ENCODE data around the gene HYKK.
"Not testable (repeated sequence)": the region's sequence is repeated elsewhere in the genome, so short reads cannot be mapped to it uniquely, and the experiment has no call there.

Gene HYKK, protein sequence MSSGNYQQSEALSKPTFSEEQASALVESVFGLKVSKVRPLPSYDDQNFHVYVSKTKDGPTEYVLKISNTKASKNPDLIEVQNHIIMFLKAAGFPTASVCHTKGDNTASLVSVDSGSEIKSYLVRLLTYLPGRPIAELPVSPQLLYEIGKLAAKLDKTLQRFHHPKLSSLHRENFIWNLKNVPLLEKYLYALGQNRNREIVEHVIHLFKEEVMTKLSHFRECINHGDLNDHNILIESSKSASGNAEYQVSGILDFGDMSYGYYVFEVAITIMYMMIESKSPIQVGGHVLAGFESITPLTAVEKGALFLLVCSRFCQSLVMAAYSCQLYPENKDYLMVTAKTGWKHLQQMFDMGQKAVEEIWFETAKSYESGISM

GRCh38 chr15:78506971-78507830 is at the start of gene HYKK:
Gene HYKK (plus strand): TSS chr15:78507577. CDS start chr15:78513089, 5,512 bp downstream.
- peak; percentile 75 for DNase-seq

- DNase-seq = no peak
Observed at GRCh38 chr15:78460737-78461136, 46.6 kb upstream of the HYKK start.

DNA sequence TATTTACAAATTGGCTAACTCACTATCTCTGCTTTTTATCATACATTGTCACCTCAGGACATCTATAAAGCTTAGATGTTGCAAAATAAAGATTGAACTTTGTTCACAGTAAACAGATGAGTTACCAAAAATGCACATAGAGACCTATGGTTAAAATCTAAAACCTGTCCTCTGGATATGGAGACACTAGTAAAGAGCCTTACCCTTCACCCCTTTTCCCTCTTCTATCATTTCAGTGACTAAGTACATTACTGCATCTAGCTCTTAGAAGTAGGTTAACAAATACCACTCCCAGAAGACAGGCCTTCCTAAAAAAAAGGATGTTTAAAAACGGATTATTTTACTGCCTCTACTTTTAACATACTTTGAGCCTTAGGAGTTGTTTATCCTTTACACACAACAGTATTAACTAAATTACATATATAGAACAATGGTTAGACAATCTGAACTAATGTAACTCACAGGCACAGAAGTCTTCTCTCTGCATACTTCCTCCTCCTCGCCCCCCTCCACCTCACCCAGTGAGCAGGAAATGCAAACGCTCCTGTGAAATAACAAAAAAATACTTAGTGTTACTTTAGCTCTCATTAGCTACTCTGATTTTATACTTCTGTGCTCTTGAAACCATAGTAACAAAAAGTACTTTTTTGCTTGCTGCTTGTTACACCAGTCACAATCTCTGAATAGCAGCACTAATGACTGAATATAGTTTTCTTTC is 46.0 kb upstream of the HYKK start:
- DNase-seq = no peak

DNA sequence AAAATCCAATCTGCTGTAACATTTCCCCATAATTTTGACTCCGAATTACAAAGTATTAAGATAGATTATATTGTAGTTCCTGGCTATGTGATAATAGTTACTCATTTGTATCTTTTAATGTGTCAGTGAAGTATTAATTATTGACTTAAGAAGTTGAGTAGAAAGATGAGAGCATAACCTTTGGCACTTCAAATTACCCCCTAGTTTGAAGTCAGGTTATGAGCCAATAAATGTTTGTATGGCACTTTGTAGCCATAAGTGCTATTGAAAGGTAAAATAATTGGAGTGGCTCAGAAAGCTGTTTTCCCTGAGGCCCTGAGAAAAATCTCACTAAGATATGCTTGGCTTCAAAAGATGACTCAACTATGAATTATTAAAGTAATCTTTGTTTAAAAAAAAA is 38.3 kb upstream of the HYKK start:
- no peak for DNase-seq

DNA sequence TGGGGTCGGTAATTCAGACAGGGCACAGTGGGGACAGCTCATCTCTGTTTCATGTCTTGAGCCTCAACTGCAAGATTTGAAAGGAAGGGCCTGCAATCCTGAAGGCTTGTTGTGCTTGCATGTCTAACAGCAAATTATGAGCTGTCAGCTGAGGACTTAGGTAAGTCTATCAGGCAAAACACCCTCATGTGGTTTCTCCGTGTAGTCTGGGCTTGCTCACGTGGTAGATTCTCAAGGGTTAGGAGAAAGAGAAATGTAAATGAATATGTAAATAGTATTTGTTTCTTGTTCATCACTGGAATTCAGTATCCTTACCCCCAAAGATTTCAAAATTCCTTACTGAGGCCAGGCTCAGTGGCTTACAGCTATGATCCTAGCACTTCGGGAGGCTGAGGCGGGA is 30.1 kb upstream of the HYKK start:
- DNase-seq = no peak

DNA sequence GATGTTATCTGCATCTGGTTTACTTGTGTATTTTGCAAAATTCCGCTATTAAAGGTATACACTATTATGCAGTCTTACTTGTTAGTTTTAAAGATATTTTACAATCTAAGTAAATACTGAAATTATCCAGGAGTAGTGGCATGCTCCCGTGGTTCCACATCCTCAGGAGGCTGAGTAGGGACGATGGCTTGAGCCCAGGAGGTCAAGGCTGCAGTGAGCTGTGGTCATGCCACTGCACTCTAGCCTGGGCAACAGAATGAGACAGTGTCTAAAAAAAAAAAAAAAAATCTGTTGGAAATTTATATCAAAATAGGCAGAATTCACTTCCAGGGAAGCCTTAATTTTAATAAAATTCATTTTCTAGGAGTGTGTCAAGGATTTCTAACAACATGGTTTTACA is 27.7 kb upstream of the HYKK start:
- DNase-seq = no peak

DNA sequence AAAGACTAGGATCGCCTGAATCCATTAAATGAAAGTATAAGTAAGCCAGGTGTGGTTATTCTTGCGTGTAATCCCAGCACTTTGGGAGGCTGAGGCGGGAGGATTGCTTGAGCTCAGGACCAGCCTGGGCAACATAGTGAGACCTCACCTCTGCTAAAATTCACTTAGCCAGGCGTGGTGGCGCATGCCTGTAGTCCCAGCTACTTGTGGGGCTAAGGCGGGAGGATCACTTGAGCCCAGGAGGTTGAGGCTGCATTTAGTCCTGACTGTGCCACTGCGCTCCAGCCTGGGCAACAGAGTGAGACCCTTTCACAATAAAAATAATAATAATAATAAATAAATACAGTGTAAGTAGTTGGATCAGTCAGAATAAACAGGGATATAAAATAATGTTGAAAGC is 25.5 kb upstream of the HYKK start:
- DNase-seq = no peak

DNA sequence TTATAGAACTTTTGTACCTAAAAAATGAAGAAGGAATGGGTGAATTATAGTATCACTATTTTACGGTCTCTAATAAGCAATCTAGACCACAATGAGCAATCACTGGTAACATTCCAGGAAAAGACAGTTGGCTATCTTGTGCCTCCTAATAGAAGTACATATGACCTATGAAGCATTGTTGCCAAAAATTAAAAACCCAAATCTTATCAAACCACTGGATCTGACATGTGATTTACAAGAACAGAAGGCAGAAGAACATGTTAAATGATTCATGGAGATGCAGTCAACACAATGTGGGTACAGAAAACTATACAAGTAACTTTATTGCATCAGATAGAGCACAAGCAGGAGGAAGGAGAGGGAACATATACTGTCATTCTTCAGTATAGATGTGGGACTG is 14.5 kb upstream of the HYKK start:
- no peak for DNase-seq

DNA sequence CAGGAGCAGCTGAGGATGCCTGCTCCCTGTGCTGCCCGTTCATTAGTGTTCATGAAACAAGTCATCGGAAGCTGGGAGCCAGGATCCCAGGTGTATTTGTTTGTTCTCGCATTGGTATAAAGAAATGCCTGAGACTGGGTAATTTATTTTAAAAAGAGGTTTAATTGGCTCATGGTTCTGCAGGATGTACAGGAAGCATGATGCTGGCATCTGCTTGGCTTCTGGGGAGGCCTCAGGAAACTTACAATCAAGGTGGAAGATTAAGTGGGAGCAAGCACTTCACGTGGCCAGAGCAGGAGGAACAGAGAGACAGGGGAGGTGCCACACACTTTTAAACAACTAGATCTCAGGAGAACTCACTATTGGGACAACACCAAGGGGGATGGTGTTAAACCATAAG is 5.5 kb upstream of the HYKK start:
- DNase-seq = no peak

GRCh38 chr15:78502641-78503040 is 4.7 kb upstream of the HYKK start:
- no peak for DNase-seq

- no peak for DNase-seq
Observed at GRCh38 chr15:78507831-78508160, 419 bp downstream of the HYKK start.

DNA sequence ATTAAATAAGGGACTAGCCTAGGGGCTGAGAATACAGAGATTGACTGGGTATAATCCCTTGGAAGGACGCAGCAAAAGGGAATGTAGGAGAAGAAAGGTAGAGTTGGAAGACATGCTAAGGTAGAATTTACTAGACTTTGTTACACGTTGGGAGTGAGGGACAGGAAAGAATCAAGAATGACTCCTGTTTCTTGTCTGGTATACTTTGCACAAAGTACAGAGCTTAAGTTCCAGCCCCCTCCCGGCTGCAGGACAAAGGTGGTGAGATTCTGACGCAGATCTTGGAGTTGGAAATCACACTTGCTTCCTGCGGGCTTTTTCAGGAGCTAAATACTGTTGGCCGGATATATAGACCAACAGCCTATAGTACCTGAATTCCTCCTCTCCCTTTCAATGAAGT is 895 bp downstream of the HYKK start:
- no peak for DNase-seq

GRCh38 chr15:78509726-78510312 is 2.4 kb downstream of the HYKK start:
- DNase-seq = no peak

DNA sequence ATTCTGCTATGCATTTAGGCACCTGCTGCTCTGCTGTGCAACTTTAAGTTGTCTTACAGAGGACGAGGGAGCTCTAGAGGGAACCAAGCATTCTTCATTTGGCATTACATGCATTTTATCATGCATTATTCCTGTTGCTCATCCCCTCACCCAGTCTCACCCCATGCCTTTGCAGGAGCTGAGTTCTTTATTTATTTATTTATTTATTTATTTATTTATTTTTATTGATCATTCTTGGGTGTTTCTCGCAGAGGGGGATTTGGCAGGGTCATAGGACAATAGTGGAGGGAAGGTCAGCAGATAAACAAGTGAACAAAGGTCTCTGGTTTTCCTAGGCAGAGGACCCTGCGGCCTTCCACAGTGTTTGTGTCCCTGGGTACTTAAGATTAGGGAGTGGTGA is 12.7 kb downstream of the HYKK start:
- not testable (repeated sequence) for DNase-seq

GRCh38 chr15:78524230-78524629 is 16.9 kb downstream of the HYKK start:
- no peak for DNase-seq

- DNase-seq = no peak
Observed at GRCh38 chr15:78527325-78527724, 19.9 kb downstream of the HYKK start.

- DNase-seq = no peak
Observed at GRCh38 chr15:78533331-78533730, 26.0 kb downstream of the HYKK start.

GRCh38 chr15:78536134-78536533 is 28.8 kb downstream of the HYKK start:
- DNase-seq = no peak

DNA sequence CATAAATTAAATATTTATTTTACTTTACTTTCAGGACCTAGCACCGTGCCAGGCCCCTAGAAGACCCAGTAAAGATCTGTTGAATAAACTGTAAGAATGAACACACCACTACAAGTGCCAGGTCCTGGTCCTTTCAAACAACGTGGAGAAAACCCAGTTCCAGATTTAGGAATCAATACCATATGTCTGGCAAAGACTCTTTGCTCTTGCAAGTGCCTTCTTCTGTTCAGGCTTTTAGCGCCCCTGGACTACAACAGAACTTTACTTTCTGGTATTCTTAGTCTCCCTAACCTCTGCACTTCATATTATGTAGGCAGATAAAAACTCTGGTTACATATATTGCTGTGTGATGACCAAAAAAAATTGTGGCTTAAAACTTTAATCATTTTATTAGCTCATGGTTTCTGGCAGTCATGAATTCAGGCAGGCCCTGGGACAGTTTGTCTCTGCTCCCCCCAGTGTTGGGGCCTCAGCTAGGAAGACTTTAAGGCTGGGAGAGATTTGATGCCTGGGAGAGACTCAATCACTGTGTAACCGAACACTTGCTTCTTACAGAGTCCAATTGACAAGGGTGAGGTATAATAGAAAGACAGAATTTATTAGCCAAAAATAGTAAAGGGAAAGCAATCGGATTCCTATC is 30.0 kb downstream of the HYKK start:
- no peak for DNase-seq

DNA sequence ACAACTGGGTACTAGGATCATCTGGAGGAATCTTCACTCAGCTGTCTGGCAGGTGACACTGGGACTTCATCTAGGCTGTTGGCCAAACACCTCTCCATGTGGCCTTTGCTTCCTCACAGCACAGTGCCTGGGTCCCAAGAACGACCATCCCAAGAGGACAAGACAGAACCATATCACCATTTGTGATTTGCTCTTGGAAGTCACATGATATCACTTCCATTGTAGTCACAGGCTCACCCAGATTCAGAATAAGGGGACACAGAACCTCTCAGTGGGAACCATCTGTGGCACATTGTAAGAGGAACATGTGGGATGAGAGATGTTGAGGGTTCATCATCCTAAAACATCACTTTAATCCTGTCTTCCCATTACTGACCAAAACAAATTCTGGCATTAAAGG is 31.0 kb downstream of the HYKK start:
- DNase-seq = no peak

- peak; percentile 6 for DNase-seq
Observed at GRCh38 chr15:78539464-78540140, 32.2 kb downstream of the HYKK start.

All from stimulated activated CD4-positive, alpha-beta T cell treated with anti-CD3 and anti-CD28 coated beads, Interleukin-4, amount 100 ng/mL, for 1 hour (primary cell).